GM06990 (cell line): Measurements from ENCODE around the gene SV2C.

Experiments used
- DNase-seq: peaks from one replicate; pipeline ENCODE4 v3.0.0-alpha.2; 2011; ENCODE audit not compliant: insufficient read length; ENCODE audit errors: extremely low read depth
- H3K27me3 ChIP-seq: replicated peaks from 2 replicates; pipeline ENCODE4 v1.6.0; 2011; ENCODE audit warnings: low read length; ENCODE audit not compliant: control insufficient read depth, insufficient read depth
- H3K36me3 ChIP-seq: 2 replicates; pipeline ENCODE4 v1.5.1; 2011; ENCODE audit warnings: low read length; ENCODE audit not compliant: control insufficient read depth, insufficient read depth
- H3K4me3 ChIP-seq: replicated peaks from 2 replicates; pipeline ENCODE4 v1.5.1; 2011; ENCODE audit warnings: low read depth, mild to moderate bottlenecking, control low read depth, low read length
- TF ChIP-seq, protein P1 (sequence below): IDR thresholded peaks from 2 replicates; pipeline ENCODE4 v1.5.1; 2011; ENCODE audit warnings: low read length, control low read depth, mild to moderate bottlenecking, inconsistent platforms; ENCODE audit not compliant: insufficient read depth, poor library complexity, severe bottlenecking

The SV2C gene

DNA sequence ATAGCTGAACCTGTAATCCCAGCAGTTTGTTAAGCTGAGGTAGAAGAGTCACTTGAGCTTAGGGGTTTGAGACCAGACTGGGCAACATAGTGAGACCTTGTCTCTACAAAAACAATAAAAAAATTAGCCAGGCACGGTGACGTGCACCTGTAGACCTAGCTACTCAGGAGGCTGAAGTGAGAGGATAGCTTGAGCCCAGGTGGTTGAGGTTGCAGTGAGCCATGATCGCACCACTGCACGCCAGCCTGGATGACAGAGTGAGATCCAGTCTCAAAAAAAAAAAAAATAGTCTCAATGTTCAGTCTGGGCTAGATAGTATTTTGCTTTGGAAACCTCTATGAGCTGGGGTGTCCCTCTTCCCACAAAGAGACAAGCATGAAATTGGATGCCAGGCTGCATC, 268.0 kb downstream of the SV2C start:
- TF ChIP-seq, protein P1, sequence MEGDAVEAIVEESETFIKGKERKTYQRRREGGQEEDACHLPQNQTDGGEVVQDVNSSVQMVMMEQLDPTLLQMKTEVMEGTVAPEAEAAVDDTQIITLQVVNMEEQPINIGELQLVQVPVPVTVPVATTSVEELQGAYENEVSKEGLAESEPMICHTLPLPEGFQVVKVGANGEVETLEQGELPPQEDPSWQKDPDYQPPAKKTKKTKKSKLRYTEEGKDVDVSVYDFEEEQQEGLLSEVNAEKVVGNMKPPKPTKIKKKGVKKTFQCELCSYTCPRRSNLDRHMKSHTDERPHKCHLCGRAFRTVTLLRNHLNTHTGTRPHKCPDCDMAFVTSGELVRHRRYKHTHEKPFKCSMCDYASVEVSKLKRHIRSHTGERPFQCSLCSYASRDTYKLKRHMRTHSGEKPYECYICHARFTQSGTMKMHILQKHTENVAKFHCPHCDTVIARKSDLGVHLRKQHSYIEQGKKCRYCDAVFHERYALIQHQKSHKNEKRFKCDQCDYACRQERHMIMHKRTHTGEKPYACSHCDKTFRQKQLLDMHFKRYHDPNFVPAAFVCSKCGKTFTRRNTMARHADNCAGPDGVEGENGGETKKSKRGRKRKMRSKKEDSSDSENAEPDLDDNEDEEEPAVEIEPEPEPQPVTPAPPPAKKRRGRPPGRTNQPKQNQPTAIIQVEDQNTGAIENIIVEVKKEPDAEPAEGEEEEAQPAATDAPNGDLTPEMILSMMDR = no peak
- no peak overlapping the region for H3K4me3 ChIP-seq
- DNase-seq = no peak
- no peaks in the 10 kb centered on the region for H3K27me3 ChIP-seq
- no peaks in the 10 kb centered on the region for H3K36me3 ChIP-seq

DNA sequence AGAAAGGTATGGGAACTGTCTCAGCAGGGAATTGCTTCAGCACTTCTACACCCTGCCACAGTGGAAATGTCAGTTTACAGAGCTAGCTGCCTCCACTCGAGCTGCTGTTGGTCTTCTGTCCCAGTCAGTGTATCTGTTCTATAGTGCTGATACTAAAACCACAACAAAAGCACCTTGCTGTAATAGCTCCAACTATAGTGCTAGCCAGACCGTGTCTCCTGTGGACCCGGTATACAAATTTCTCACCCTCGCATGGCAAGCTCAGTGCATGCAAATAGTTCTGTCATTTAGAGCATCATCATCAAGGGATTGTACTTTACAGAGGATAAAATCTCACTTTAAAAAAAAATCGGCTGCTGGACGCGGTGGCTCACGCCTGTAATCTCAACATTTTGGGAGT, 268.4 kb downstream of the SV2C start:
- Histone ChIP-seq H3K4me3 (no peak overlapping the region), H3K36me3 (no peaks in the 10 kb centered on the region), H3K27me3 (no peaks in the 10 kb centered on the region)
- DNase-seq = peak; percentile 64
- TF ChIP-seq, protein P1 = no peak

DNA sequence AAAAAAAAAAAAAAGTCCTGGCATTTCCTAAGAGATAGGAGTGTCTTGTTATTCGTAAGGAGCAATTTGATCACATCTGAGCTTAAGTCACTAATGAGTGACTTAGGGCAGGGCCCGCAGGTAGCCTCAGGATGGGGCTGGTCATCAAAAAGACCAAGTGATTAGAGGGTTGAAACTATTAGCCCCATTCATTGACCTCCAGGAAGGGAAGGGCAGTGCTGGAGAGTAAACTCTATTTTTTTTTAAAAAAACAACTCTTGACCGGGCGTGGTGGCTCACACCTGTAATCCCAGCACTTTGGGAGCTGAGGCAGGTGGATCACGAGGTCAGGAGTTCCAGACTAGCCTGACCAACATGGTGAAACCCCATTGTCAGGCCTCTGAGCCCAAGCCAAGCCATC, 273.7 kb downstream of the SV2C start:
- no peak overlapping the region for H3K4me3 ChIP-seq
- DNase-seq = no peak
- H3K27me3 ChIP-seq = no peaks in the 10 kb centered on the region
- TF ChIP-seq, protein P1 = no peak
- no peaks in the 10 kb centered on the region for H3K36me3 ChIP-seq

DNA sequence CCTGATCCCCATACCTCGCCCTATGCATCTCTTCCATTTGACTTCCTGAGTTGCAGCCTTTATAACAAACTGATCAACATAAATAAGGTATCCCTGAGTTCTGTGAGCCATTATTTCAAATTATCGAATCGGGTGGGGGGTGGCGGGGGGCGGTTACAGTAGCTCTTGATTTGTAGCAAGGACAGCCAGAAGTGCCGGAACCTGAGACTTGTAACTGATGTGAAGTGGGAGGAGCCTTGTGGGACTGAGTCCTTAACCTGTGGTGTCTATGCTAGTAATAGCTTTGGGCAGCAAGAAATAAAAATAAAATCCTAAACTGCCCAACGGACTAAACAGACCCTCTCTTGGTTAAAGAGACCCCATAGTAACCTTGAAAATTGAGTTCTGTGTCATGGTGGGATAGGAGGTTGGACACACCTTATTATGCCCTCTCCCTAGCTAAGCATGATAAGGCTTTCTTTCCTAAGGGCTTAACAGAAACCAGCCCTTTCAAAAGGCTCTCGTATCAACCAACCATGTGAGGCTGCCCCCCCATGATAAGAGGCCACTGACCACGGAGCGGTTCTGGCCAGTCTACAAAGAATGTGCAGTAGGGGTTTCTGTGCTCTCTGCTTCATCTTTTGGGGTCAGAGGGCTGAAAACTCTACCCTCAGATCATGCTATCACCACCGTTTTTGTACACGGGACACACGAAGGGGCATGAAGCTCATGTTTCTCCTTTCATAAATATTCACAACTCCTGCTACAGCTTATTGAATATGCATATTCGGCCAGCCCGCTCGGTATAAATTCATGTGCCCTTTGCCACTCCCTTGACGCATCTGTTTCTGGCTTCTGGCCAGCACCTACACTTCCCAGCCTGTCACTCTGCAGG, 280.4 kb downstream of the SV2C start:
- no peaks in the 10 kb centered on the region for H3K27me3 ChIP-seq
- H3K36me3 ChIP-seq = no peaks in the 10 kb centered on the region
- TF ChIP-seq, protein P1 = no peak
- DNase-seq = no peak
- H3K4me3 ChIP-seq = no peak overlapping the region

DNA sequence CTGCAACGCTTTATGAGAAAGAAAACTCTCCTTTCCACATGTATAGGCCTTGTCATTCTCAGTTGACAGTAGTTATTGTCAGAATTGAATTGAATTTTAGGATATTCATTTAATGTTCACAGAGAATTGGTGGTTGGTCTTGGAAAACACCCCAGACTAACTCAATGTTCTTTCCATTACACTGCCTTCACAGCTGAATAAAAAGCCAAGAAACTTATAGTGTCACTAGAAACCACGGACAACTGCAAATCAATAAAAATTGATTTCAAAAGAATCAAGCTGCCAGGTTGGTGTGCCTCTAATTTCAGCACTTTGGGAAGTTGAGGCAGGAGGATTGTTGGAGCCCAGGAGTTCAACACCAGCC, 281.0 kb downstream of the SV2C start:
- TF ChIP-seq, protein P1 = no peak
- H3K4me3 ChIP-seq = no peak overlapping the region
- H3K36me3 ChIP-seq = no peaks in the 10 kb centered on the region
- no peak for DNase-seq
- no peaks in the 10 kb centered on the region for H3K27me3 ChIP-seq
